Activated CD8-positive, alpha-beta memory T cell treated with anti-CD3 and anti-CD28 coated beads for 1 hour (primary cell): ENCODE data around the gene PARD6B.
"Not testable (repeated sequence)": the region's sequence is repeated elsewhere in the genome, so short reads cannot be mapped to it uniquely, and the experiment has no call there.

Experiments
- DNase-seq, 2 donors: peaks; one replicate each; pipeline ENCODE4 v3.0.0-alpha.2; 2020; ENCODE audit warnings: low read depth in 1 of 2; ENCODE audit errors: extremely low read depth in 1 of 2

PARD6B gene

DNA sequence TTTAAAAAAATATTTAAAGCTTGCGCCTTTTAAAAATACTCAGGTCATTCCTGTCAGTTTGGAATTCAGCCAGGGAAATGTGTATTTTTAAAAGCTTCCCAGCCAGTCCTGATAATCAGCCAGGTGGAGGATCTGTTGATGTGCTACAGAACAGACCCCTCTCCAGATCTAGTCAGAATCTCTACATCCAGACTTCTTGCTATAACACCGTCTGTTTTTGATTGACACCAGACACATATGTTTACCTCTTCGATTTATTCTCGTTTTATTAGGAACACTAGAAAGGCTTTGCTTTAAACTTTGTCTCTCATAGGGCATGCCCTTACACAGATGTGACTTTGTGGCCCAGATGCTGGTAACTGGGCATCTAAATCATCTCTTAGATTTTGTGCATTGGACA lies 11.7 kb downstream of the PARD6B start:
- no peak for DNase-seq

DNA sequence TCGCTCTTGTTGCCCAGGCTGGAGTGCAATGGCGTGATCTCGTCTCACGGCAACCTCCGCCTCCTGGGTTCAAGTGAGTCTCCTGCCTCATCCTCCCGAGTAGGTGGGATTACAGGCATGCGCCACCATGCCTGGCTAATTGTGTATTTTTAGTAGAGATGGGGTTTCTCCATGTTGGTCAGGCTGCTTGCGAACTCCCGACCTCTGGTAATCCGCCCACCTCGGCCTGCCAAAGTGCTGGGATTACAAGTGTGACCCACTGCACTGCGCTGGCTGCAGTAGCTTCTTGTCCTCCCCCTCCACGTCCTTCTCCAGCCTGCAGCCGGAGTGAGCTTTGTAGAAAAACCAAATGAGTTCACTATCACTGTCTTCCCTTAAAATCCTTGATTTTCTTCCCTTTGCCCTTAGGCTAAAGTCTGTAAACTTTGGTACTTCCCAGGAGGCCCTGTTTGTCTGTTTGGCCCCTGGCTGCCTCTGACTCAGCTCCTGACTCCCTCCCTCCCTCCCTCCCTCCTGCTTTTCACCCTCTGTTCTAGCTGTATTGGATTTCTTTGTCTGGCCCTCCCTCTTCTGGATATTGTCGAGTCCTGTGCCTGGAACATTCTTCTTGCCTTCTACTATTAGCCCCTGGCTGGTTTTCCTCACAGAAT lies 12.9 kb downstream of the PARD6B start:
- no peak for DNase-seq

DNA sequence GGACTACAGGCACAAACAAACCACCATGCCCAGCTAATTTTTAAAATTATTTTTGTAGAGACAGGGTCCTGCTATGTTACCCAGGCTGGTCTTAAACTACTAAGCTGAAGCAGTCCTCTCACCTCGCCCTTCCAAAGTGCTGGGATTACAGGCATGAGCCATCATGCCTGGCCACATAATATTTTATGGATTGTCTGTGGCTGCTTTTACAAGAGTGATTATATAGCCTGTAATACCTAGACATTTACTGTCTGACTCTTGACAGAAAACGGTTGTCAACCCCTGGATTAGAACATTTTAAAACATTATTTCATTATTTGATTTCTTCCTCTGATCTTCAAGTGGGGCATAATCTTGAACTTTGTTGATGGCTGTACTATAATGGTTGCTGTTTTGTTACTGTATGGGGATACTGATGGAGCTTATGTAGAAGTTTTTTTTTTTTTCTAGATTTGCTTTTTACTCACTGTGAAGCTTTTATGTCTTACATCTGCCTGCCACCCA lies 14.3 kb downstream of the PARD6B start:
- no peak for DNase-seq

DNA sequence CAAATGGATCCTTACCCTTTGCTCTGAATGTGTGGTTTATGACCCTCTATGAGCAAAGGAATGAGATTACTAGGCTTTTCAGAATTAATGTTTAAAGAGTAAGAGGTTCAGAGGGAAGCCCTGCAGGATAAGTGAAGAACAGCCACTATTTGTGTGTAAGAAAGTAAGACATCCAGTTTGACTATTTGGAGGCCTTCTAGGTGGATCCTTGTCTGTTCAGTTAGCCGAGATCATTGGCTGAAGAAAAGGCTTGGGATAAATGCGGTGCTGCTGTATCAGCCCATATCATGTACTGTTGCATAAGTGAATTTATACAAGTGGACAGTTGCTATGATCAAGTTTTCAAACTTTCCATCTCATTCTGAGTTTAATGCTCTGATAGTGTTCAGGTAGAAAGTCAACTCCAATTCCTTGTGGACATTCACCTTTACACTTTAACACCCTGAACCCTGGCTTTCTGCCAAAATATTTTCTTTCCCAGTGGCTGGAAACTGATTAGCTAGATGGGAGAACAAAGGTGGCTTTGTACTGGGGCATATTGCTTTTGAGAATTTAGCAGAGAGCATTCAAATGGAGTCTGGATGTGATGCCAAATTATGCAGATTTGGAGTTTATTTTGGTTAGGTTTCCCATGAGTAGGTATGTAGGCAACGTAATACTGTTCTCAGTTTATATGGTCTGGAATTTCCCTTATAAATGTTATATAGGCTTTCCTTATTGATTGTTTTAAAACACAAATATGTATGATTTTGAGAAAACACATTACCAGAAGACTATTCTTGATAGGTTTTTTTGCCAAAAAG lies 15.0 kb downstream of the PARD6B start:
- DNase-seq, result no peak

DNA sequence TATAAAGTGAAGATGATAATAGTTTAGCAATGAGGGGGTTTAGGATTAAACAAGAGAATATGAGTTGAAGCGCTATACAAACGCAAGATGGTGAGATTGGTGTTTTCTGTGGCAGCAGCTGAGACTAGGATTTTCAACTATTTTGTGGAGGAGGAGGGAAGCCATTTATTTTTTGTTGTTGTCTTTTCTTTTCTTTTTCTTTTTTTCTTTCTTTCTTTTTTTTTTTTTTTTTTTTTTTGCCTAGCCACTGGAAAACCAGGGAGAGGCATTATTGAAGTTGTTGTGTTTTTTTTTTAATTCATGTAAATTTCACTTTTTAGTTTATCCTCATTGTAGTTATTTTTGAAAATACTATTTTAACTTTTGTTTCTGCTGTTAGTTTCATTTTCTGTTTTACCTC lies 15.9 kb downstream of the PARD6B start:
- DNase-seq, result no peak

DNA sequence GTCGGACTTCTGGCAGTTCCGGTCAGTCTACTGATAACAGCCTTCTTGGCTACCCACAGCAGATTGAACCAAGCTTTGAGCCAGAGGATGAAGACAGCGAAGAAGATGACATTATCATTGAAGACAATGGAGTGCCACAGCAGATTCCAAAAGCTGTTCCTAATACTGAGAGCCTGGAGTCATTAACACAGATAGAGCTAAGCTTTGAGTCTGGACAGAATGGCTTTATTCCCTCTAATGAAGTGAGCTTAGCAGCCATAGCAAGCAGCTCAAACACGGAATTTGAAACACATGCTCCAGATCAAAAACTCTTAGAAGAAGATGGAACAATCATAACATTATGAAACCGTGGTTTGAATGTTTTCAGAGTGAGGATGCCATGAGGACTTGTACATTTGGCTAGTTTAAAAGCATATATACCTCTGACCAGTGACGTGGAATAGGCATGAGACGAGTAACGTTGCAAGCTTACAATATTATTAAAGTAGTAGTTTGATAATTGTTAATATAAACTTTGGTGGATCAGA lies 18.8 kb downstream of the PARD6B start:
- no peak for DNase-seq

DNA sequence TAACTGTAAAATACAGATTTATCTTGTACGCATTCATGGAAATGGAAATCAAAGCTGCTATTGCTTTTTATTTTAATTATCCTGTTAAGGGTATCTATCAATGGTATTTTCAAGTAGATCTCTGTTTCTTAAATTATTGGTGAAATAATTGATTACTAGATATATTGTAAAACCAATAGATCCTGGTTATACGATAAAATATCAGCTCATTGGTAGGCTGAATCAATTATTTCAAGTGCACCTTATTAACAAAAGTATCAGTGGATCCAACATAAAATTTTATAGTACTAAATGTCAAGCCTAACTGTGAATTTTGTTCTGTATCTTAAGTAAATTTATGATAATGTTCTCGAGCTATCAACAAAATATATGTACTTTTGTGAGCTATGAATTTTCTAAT lies 21.8 kb downstream of the PARD6B start:
- DNase-seq, result no peak

DNA sequence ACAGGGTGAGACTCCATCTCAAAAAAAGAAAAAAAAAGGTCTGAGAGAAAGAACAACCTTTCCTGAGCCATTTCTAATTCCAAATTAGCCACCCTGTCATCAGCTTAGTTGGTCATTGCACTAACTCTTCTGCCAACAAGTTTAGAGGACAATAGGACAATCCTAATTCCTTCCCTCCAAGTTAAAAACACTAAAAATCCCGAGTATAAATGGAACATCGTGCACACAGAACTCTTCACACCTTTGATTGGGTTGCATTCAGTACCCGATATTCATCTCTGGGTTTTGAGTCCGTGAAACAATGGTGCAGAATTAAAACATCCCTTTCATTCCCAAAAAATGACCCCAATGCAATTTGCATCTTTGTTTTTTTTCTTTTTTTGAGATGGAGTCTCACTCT lies 23.0 kb downstream of the PARD6B start:
- no peak for DNase-seq

DNA sequence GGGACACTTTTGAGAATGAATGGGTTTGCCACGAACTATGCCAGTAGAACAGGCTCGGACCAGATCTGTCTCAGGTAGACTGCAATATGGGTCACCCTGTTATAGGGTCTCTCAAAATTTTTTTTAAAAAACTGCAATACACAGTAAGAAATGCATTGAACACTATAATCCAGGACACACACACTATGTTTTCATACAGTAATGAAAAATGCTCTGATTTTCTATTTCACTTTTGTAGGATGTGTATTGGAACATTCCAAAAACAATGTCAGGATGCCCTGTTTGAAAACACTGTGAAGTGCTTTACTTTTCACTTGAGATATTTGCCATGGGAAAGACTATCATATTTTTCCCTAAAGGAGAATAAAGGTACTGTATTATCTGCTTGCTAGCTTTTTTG lies 25.1 kb downstream of the PARD6B start:
- no peak for DNase-seq

DNA sequence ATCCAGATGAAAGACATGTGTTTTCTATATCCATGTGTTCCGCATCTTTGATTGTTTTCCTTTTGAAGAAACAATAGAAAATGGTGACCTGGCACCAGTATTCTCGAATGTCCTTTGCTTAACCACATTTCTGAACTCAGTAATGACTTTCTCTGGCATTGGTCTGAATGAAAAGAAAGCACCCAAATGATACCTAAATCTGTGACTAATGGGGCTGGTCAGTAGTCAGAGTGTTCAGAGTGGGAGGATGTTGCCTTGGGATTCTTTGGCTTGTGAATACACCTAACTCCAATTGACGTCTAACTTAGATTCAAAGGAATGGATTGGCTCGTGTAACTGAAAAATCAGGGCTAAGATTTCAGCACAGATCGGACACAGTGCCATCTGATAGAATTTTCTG lies 27.1 kb downstream of the PARD6B start:
- no peak for DNase-seq

DNA sequence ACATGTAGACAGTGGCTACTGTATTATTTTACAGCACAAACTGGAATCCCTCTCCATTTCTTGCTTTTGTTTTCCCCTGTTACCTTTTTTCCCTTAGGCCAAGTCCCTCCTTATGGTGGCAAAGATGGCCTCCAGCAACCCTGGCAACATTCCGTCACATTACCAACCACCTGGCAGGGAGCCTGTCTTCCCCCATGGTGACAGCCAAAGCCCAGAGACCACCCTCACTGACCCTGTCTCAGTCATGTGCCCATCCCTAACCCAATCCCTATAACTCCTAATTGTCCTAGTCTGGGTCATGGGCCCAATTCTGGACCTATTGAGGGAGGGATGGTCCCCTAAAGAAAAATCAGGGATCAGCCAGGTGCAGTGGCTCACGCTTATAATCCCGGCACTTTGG lies 27.6 kb downstream of the PARD6B start:
- no peak for DNase-seq

DNA sequence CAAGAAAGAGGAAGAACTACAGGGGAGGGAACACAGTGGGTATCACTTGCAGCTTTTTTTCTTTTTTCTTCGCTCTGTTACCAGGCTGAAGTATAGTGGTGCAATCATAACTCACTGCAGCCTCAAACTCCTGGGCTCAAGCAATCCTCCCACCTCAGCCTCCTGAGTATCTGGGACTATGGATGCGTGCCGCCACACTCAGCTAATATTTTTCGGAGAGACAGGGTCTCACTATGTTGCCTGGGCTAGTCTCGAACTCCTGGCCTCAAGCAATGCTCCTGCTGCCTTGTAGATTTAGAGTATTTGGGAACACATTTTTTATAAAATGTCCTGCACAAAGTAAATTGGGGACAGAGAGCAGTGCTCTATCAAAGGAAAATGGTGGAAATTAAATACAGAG lies 28.3 kb downstream of the PARD6B start:
- no peak for DNase-seq

DNA sequence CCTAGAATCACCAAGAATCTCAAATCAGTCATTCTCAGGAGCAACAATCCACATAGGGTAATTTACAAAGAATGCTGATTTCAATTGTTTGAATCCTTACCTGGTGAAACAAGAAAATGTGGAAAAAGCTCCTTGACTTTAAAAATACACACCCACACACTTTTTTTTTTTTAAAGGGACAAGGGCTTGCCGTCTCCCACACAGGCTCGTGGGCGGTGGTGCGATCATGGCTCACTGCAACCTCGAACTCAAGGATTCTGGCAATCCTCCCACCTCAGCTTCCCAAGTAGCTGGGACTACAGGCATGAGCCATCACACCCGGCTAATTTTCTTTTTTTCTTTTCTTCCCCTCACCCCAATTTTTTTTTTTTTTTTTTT lies 30.7 kb downstream of the PARD6B start:
- no peak for DNase-seq

DNA sequence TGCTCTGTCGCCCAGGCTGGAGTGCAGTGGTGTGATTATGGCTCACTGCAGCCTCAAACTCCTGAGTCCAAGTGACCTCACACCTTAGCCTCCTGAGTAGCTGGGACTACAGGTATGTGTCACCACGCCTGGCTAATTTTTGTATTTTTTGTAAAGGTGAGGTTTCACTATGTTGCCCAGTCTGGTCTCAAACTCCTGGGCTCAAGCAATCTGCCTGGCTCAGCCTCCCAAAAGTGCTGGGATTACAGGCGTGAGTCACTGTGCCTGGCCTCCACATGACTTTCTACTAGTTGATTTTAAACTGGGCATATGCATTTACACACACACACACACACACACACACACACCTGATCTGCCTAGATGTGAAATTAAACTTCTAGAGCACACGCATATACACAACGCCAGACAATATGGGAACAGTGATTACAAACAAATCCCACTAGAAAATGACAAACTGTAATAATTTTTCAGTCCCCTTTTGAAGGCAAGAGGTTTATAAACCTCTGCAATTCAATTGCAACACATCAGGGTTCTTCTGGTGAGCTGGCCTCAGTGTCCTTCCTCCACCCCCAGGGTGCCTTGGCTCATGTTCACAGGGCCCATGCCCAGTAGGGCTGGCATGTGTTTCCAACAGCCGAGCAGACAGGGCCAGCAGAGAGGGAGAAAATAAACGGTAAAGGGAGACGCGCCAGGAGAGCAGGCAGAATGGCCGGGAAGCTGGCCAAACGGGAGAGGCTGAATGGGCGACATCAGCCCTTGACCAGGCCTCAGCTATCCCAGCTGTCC lies 31.2 kb downstream of the PARD6B start:
- DNase-seq, result no peak

DNA sequence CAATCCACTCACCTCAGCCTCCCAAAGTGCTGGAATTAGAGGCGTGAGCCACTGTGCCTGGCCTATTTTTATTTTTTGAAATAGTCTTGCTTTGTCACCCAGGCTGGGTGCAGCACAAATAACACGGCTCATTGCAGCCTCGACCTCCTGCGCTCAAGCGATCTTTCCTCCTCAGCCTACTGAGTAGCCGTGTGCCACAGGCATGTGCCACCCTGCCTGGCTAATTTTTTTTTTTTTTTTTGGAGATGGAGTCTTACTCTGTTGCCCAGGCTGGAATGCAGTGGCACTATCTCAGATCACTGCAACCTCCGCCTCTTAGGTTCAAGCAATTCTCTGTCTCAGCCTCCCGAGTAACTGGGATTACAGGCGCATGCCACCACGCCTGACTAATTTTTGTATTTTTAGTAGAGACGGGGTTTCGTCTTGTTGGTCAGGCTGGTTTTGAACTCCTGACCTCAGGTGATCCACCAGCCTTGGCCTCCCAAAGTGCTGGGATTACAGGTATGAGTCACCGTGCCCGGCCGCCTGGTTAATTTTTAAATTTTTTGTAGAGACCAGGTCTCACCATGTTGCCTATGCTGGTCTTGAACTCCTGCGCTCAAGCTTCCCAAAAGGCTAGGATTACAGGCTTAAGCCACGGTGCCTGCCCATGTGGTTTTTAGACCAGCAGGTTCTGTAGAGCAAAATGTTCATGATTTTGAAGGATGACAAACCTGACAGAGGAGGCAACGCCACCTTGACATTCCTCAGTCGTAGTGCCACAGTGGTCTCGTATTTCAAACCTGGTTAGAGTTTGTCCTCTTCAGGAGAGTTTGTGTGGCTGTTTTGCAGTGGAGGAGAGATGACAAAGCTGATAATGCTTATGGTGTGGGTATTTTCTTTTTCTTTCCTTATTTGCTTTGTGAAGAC lies 32.4 kb downstream of the PARD6B start:
- not testable (repeated sequence) for DNase-seq

DNA sequence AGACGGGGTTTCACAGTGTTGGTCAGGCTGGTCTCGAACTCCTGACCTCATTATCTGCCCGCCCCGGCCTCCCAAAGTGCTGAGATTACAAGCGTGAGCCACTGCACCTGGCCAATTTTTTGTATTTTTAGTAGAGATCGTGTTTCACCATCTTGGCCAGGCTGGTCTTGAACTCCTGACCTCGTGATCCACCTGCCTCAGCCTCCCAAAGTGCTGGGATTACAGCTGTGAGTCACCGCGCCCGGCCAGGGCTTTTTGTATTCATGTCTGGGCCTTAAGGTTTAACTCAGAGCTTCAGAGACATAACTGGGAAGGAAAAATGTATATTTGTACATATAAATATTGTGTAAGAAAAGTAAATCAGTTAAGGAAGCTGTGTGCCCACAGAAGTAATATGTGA lies 33.9 kb downstream of the PARD6B start:
- DNase-seq, result not testable (repeated sequence)

DNA sequence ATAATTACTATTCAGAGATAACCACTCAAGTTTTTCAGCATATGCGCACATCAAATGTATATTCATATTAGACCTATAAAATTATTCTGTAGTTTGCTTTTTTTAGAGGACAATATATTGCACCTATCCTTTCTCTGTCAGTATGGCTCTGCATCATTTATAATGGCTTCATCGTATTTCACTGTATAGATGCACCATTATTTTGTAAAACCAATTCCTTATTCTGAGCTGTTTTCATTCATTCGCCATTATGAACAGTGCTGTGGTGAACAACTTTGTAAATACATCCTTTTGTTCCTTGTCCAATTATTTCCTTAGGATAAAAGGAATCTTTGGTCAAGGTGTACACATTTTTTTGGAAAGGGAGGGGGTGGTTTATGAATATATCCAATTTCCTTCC lies 34.3 kb downstream of the PARD6B start:
- no peak for DNase-seq

DNA sequence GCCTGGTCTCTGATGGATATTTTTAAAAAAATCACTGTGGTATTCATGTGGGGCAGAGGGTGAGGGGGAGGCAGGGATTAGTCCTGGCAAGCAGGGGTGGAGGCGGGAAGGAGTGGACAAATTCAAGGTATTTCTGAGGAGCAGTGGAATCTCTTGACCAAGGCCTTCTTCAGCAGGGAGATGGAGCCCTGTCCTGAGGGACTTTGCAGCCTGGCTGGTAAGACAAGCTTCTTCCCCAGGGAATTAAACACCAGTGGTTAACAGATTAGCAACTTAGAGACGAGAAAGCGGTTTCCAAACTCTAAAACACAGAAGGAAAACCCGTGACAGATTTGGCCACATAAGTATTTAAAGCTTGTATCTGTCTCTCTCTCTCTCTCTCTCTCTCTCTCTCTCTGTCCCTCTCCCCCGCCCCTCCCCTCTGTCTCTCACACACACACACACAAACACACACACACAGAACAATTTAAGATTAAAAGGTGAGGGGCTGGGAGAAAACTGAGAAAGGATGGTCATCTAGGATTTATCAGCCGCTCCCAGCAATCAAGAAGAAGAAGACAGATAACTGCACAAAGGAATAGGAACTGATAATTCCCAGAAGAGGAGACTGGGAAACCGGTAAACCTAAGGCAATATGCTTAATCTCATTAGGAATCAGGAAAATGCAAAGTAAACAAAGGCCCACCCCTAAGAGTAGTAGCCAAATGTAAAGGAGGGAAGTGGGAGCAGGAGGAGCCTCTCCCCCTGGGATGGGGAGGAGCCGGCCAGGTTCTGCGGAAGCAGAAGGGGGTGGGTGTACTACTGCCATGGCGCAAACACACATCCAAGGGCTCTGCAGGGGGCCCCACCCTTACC lies 35.8 kb downstream of the PARD6B start:
- DNase-seq, result not testable (repeated sequence)

DNA sequence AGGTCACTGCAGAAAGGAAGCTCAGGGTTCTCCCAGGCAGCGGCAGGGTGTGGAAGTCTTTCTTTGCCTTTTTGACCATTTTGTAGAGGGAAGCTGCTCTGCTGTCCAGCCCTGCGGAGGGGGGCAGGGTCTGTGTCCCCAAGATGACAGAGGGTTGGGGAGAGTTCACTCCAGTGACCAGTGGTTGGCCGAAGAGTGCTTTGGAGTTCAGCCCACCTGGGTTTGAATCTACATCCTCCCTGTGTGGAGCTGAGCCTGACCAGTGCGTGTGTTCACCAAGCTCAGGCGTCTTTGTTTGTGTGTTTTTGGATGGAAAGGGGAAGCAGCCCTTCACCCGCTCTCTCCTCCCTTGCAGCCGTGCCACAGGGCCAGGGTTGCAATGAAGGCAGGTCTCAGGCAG lies 37.6 kb downstream of the PARD6B start:
- not testable (repeated sequence) for DNase-seq
